ENCODE results near the gene MUS81. TPM values are rescaled to one million over a fixed set of nuclear protein-coding genes. Genes with fewer than 3 reads are reported as not detected.

MUS81 gene
- total and polyA plus RNA-seq, 9 of the 15 experiments (the other 6 are each of a cell fraction or from before 2014, with no cell fraction given), result 13.4 to 118 (median 53.7) TPM

- no peak for TF ChIP-seq TSHZ1 (CRISPR knock-in tag; IDR thresholded peaks at IDR 0.05)
- peak; percentile 61; the same call in 1 of the 2 replicates for TF ChIP-seq THAP12 (CRISPR knock-in tag; IDR thresholded peaks at IDR 0.05)
- TF ChIP-seq EZH2 (IDR thresholded peaks at IDR 0.05; ENCODE audit: borderline replicate concordance, low read depth, low read length), result no peak
- TF ChIP-seq ZNF584 (CRISPR knock-in tag; IDR thresholded peaks at IDR 0.05; ENCODE audit: low read depth), result no peak
- TF ChIP-seq PBX2 (CRISPR knock-in tag; IDR thresholded peaks at IDR 0.05; ENCODE audit: low read depth), result no peak
- TF ChIP-seq PBX2 (tag; conservative IDR thresholded peaks at IDR 0.05; ENCODE audit: low read depth), result no peak
- peak; percentile 88 for TF ChIP-seq CREB3L1 (IDR thresholded peaks at IDR 0.05; ENCODE audit: borderline replicate concordance, low read depth)
- no peak for TF ChIP-seq POLR3G (IDR thresholded peaks at IDR 0.05; ENCODE audit: extremely low read depth, insufficient read length, insufficient replicate concordance)
- TF ChIP-seq NBN (IDR thresholded peaks at IDR 0.05; ENCODE audit: low read depth), result no peak
- no peak for TF ChIP-seq PCBP2 (IDR thresholded peaks at IDR 0.05; ENCODE audit: low read depth, low read length, poor library complexity, severe bottlenecking)
- TF ChIP-seq SNAPC5 (CRISPR knock-in tag; IDR thresholded peaks at IDR 0.05), result no peak
- TF ChIP-seq ZNF280A (IDR thresholded peaks at IDR 0.05; ENCODE audit: low read depth, partially characterized antibody), result no peak
- peak; percentile 75; the same call in 1 of the 2 replicates for TF ChIP-seq GTF2E2 (tag; IDR thresholded peaks at IDR 0.05)
These were observed 2.2 kb upstream of the MUS81 start, which contains the start of gene CFL1 (continued) for GRCh38 chr11:65857853-65858680.
